Measurements from ENCODE around the gene RSAD1.

The RSAD1 gene

GRCh38 chr17:50479522-50480141 is 972 bp downstream of the RSAD1 start:
- DNase-seq (ENCODE audit: low spot score) = no peak
- H3K27ac ChIP-seq (ENCODE audit: poor library complexity, severe bottlenecking) = peak overlapping the region; percentile 67

GRCh38 chr17:50480142-50480764 is 1.6 kb downstream of the RSAD1 start:
- H3K4me1 ChIP-seq (ENCODE audit: insufficient read depth, poor library complexity, severe bottlenecking) = peaks cover 15% of the 10 kb centered on the region
- no peak for DNase-seq (ENCODE audit: low spot score)
- peaks cover 43% of the 10 kb centered on the region for H3K36me3 ChIP-seq (ENCODE audit: low read depth)
- H3K27me3 ChIP-seq (ENCODE audit: insufficient read depth, poor library complexity, severe bottlenecking) = no peaks in the 10 kb centered on the region
- no peaks in the 10 kb centered on the region for H3K9me3 ChIP-seq (ENCODE audit: severe bottlenecking)
- H3K27ac ChIP-seq (ENCODE audit: poor library complexity, severe bottlenecking) = no peak overlapping the region
- no peak for ATAC-seq (ENCODE audit: low read depth)
- H3K4me3 ChIP-seq (ENCODE audit: severe bottlenecking) = no peak overlapping the region
- TF ChIP-seq CTCF (IDR thresholded peaks at IDR 0.05; ENCODE audit: poor library complexity, severe bottlenecking) = no peak

More at GRCh38 chr17:50479522-50480141, 972 bp downstream of the RSAD1 start:
- Histone ChIP-seq H3K36me3 (ENCODE audit: low read depth) (peaks cover 41% of the 10 kb centered on the region), H3K27me3 (ENCODE audit: insufficient read depth, poor library complexity, severe bottlenecking) (no peaks in the 10 kb centered on the region), H3K4me3 (ENCODE audit: severe bottlenecking) (peak overlapping the region; percentile 51), H3K4me1 (ENCODE audit: insufficient read depth, poor library complexity, severe bottlenecking) (peaks cover 15% of the 10 kb centered on the region), H3K9me3 (ENCODE audit: severe bottlenecking) (no peaks in the 10 kb centered on the region)
- TF ChIP-seq CTCF (IDR thresholded peaks at IDR 0.05; ENCODE audit: poor library complexity, severe bottlenecking) = no peak
- peak; percentile 48 for ATAC-seq (ENCODE audit: low read depth)

DNA sequence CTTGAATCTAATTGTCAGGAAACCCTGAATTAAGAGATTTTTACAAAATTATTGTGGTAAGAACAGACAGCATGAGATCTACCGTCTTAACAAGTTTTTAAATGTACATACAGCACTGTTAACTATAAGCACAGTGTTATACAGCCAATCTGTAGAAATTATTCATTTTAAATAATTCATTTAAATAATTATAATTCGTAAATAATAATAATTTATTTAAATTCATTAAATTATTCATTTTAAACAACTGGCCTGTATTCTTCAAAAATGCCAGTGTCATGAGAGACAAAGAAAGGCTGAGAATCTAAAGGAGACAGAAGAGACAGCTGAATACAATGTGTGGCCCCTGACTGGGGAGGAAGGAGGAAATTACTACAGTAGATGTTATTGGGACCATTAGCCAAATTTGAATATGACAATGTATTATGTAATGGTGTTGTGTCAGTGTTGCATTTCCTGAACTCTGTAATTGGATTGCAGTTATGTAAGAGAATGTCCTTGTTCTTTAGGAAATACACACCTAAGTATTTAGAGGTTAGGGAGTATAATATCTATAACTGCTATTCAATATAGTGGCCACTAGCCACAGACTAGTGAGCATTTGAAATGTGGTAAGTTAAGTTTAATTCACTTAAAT is 2.3 kb downstream of the RSAD1 start:
- no peaks in the 10 kb centered on the region for H3K27me3 ChIP-seq (ENCODE audit: insufficient read depth, poor library complexity, severe bottlenecking)
- ATAC-seq (ENCODE audit: low read depth) (no peak), DNase-seq (ENCODE audit: low spot score) (no peak)
- peaks cover 43% of the 10 kb centered on the region for H3K36me3 ChIP-seq (ENCODE audit: low read depth)
- no peaks in the 10 kb centered on the region for H3K9me3 ChIP-seq (ENCODE audit: severe bottlenecking)
- TF ChIP-seq CTCF (IDR thresholded peaks at IDR 0.05; ENCODE audit: poor library complexity, severe bottlenecking) = no peak
- peaks cover 15% of the 10 kb centered on the region for H3K4me1 ChIP-seq (ENCODE audit: insufficient read depth, poor library complexity, severe bottlenecking)
- H3K4me3 ChIP-seq (ENCODE audit: severe bottlenecking) = no peak overlapping the region
- no peak overlapping the region for H3K27ac ChIP-seq (ENCODE audit: poor library complexity, severe bottlenecking)

DNA sequence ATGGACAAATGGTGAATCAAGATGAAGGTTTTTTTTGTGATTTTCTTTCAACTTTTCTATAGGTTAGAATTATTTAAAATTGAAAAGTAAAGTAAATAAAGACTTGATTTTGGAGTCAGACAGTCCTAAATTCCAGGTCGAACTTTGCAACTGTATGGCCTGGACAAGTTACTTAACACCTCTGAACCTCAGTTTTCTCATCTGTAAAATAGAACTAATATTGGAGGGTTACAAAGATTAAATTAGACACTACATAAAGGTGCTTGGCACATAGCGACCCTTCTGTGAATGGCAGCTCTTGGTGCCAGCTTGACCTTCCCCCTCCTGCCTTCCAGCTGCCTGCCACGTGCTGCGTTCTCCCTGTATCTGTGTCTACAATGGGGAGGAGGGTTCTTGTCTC is 3.0 kb downstream of the RSAD1 start:
- no peak for ATAC-seq (ENCODE audit: low read depth)
- DNase-seq (ENCODE audit: low spot score) = no peak
- Histone ChIP-seq H3K4me3 (ENCODE audit: severe bottlenecking) (no peak overlapping the region), H3K27ac (ENCODE audit: poor library complexity, severe bottlenecking) (no peak overlapping the region), H3K9me3 (ENCODE audit: severe bottlenecking) (no peaks in the 10 kb centered on the region), H3K36me3 (ENCODE audit: low read depth) (peaks cover 43% of the 10 kb centered on the region), H3K27me3 (ENCODE audit: insufficient read depth, poor library complexity, severe bottlenecking) (no peaks in the 10 kb centered on the region), H3K4me1 (ENCODE audit: insufficient read depth, poor library complexity, severe bottlenecking) (peaks cover 15% of the 10 kb centered on the region)
- TF ChIP-seq CTCF (IDR thresholded peaks at IDR 0.05; ENCODE audit: poor library complexity, severe bottlenecking) = no peak
